HG03280 (cell line): ENCODE results near the gene SNX22.
"Not testable (repeated sequence)": the region's sequence is repeated elsewhere in the genome, so short reads cannot be mapped to it uniquely, and the experiment has no call there.

Experiments
- ATAC-seq: cut with Tn5 transposase; IDR thresholded peaks from one replicate; pipeline ENCODE4 v1.9.1; 2021; ENCODE audit warnings: mild to moderate bottlenecking, moderate library complexity; ENCODE audit not compliant: unreplicated experiment

Gene SNX22

DNA sequence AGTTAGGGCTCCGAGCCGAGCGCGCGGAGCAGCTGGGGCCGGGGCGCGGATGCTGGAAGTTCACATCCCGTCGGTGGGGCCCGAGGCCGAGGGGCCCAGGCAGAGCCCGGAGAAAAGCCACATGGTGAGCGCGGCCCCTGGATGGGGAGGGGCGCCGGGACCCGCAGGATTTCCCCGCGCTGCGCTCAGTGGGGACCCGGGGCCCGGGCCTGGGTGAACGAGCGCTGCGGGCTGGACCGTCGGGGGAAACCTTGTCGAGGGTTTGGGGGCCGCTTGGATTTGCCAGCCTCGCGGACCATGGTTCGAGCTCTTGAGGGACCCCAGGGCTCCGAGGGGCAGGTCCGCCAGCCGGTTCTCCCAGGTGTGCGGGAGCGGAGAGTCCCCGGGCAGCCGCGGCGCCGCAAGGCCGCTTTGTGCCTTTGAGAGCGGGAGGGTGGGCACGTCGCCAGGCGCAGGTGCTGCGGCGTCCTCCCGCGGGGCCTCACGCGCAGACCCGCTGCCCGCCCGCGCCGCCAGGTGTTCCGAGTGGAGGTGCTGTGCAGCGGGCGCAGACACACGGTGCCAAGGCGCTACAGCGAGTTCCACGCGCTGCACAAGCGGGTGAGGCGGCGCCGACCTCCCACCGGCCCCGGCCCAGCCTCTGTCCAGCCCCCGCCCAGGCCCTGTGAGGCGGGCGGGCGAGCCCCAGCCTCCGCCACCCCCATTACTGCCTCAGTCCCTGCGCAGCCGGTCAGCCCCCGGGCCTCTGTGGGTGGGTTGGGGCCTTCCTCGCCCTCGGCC, at the start of gene SNX22:
SNX22 (plus strand) TSS at position 5 of the 780 bp plus-strand sequence; CDS start at position 50, 45 bp downstream.
- peak; percentile 10 for ATAC-seq

DNA sequence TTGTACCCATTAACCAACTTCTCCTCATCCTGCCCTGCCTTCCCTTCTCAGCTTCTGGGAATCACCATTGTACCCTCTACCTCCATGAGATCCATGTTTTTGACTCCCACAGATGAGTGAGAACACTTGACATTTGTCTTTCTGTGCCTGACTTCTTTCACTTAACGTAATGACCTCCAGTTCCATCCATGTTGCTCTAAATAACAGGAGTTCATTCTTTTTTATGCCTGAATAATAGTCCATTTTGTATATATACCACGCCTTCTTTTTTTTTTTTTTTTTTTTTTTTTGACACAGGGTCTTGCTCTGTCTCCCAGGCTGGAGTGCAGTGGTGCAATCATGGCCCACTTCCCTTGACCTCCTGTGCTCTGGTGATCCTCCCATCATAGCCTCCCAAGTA, 49.0 kb upstream of the SNX22 start:
- ATAC-seq: no peak

DNA sequence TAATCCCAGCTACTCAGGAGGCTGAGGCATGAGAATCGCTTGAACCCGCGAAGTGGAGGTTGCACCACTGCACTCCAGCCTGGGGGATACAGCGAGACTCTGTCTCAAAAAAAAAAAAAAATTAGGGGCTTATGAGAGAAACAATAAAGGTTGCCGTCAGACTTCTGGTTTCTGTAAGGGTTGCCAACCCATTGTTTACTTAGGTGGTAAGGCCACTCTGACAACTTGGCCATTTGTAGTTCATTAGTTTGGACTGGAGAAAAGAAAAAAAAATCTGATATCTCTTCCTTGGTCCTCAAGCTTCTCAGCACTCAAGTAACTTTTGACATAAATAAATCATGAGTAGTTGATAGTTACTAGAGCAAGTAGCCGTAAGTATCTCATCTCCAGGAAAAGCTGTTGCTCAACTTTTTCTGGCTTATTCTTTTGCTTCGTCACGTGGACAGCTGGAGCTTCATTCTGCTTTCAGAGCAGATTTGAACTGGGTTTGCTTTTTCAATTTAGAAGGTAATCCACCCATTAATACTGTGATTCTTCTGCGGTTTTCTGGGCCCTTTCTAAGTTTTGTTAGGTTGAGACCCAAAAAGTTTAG, 46.3 kb upstream of the SNX22 start:
- ATAC-seq: no peak

DNA sequence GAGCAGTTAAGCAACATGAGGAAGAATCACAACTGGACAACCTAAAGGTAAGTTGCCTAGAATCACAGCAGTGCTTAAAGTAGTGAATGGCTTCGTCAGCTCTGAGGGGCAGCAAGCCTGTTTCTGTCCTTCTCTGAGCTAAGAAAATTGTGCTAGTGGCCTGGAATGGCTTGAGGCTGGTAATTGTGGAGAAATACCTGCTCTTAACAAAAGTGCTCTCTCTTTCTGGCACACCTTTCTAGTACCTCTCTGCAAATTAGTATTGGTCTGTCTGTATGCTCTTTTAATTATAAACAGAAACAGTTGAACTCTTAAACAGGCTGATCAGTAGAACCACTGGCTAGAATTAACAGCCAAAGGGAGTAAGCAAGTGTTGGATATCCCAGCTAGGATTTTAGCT, 44.2 kb upstream of the SNX22 start:
- no peak for ATAC-seq

DNA sequence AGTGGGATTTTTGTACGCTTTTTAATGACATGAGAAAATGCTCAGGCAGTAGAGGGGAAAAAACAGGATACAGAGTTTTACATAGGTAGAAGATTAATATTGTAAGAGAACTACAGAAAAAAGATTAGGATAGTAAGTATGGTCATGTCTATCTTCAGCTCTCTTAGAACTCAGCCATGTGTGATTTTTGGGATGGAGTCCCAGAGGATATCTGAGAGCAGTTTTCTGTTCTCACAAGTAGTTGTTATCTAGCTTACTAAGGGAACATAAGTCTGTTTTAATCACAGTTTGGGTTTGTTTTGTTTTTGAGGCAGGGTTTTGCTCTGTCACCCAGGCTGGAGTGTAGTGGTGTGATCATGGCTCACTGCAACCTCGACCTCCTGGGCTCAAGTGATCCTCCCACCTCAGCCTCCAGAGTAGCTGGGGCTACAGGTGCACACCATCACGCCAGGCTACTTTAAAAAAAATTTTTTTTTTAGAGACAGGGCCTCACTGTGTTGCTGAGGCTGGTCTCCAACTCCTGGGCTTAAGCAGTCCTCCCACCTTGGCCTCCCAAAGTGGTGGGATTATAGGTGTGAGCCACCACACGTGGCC, 41.3 kb upstream of the SNX22 start:
- not testable (repeated sequence) for ATAC-seq

DNA sequence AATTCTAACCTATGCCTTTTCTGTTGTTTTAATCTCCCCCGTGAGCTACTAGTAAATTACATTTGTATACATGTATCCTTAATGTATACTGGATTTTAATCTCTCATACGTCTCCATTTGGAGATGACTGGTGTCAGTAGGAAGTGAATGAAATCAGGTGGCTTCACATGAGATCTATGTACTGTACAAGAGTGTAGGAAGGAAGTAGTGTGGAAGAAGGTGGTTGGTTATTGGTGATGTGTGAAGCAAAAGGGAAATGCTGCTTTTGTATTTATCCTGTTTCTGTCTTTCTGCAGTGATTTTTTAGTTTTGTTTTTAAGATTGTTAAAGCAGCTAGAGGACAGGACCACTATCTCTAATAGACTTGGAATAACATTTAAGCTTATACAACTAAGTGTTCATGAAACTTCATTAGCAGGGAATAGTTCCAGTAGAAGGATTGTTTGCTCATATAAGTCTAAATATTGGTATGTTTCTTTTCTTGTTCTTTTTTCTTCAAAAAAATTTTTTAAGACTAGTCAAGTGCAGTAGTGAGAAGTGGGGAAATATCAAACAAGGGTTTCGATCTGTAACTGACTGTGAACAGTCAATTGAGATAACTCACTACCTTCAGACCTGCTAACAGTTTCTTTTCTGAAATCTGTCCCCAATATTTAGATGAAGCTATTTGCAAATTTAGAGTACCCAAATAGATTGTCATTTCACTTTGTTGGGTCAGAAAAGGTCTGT, 40.4 kb upstream of the SNX22 start:
- peak; percentile 45 for ATAC-seq

DNA sequence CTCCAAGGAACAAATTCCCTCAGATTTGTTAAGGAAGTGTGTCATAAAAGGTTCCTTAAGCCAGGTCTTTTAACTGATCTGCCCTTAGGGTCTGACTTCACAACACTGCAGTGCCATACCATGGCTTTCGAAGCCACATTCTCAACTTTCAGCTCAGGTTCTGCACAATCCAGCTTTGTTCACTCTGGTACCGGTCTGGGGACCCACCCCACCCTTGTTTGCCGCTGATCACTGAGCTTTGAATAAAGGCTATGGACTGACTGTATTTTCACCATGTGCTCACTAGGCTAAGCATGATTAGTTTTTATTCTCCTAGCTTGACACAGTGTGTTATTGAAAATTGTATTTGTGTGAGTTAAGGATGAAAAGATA, 39.9 kb upstream of the SNX22 start:
- ATAC-seq: no peak

DNA sequence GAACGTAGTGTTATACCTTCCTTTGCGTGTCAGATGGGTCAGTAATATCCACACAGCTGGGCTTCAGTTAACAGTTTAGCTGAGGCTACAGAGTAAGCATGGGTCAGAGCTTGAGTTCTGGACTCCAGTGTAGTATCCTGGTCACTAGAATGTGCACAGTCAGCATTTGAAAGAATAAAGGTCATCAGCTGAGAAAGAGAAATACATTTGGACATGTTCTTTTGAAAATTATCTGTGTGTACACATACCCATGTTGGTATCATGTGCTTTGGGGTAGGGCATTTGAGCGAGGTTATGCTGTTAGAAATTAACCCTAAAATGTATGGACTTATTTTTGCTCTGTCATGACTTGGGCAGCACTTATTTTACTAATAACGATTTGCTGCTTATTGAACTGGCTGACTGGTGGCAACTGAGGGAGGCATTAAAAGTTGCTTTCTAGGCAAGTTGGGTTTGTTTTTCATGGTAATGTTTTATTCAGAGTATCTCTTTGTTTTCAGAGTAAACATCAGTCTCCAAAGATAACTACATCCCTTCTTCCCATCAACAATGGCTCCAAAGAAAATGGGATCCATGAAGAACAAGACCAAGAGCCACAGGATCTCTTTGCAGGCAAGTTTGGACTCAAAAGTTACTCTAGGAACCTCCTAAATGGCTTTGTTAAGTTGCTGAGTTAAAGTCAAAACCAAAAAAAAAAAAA, 39.3 kb upstream of the SNX22 start:
- ATAC-seq: no peak

DNA sequence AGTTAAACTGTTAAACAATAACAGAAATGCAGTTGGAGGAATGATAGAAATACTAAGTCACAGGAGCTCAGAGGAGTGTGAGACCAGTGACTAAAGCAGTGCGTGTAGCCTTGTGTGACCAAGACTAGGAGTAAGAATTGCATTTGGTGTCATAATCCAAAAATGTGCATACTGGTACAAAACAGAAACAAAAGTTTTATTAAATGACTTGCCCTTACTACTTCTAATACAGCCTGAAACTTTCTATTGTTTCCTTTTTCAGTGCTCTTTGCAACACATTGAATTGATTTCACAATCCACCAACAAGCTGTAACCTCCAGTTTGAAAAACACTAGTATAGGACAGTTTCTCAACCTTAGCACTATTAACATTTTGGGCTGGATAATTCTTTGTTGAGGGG, 38.6 kb upstream of the SNX22 start:
- ATAC-seq: no peak

DNA sequence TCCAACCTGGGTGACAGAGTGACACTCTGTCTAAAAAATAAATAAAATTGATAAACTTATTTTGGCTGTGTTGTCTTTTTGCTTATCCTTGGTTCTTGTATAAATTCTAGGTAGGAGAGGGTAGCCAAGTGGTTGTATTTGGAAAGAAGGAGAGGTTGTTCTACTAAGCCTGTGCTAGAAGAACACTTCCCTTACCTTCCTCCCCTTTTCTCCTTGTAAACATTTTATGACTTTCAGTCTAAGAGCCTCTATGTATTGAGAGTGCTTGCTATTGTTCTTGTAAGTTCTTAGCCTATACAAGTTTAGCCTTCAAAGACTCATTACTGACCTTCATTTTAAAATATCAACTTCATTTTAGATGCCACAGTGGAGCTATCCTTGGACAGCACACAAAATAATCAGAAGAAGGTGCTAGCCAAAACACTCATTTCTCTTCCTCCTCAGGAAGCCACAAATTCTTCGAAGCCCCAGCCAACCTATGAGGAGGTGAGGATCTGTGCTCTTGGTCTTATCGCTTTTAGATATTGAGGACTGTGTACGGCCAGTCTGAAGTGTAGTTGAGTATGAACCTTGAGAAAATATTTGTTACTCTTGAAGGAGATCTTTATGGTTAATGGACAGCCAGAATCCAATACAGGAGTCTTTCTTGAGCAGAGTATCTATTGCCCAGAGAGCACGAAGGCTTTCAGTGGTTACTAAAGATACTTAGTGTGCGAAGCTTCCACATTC, 33.6 kb upstream of the SNX22 start:
- ATAC-seq: no peak

DNA sequence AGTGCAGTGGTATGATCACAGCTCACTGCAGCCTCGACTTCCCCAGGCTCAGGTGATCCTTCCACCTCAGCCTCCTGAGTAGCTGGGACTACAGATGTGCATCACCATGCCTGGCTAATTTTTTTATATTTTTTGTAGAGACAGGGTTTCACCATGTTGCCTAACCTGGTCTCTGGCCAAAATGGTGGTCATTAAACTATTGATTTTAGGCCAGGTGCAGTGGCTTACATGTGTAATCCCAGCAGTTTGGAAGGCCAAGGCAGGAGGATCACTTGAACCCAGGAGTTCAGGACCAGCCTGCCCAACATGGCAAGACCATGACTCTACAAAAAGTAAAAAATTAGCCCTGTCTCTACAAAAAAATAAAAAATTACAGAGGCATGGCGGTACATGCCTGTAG, 31.2 kb upstream of the SNX22 start:
- ATAC-seq: not testable (repeated sequence)

DNA sequence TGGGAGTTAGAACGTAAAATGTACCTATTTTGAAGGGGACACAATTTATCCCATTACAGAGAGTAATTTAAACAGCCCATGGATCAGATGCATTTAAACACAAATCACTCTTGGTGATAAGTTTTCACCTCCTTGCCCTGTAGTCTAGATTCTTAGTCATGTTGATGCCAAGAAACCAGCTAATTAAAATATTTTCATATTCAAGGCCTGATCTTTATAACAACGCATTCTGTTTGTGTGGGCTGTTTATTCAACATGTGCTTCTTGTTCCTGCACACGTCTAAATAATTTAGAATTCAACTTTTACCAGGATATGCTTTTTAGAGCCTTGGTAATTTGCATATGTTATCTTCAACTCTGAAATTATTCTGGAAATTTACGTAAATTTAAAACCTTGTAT, 29.9 kb upstream of the SNX22 start:
- ATAC-seq: no peak

DNA sequence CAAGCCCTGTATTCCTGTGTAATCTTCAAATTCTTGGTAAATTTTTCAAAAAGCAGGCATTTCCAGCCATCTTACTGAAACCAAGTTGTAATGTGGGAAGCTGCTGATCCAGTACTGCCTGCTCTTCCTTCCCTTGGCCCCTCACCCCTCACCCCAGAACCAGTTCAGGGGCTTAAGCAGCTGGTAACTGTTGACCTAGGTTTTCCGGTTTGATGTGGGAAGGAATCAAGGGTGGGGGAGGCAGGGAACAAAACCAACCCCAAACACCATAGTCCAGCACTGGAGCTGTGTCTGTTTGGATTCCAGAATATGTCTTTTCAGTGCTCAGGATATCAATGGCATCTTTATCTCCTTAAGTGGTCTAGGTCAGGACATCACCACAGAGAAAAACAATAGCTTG, 29.1 kb upstream of the SNX22 start:
- ATAC-seq: no peak

DNA sequence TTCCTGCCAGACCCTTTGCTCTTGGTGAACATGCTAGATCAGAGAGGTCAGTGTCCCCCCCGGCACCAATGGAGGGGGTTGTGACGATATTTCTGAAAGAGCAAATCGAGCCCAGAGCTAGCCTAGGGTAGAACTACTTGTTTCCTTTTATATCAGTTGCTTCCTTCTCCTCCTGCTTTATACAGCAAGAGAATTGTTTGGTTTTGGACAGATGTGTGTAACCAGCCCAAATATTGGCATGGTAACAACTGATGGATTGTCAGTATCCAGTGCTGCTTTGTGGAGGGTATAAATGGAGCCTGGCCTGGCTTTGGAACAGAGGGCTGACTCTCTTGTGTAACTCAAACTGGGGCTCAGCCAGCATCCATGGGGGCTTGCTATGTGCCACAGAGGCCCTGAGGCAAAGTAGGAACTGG, 28.6 kb upstream of the SNX22 start:
- no peak for ATAC-seq

DNA sequence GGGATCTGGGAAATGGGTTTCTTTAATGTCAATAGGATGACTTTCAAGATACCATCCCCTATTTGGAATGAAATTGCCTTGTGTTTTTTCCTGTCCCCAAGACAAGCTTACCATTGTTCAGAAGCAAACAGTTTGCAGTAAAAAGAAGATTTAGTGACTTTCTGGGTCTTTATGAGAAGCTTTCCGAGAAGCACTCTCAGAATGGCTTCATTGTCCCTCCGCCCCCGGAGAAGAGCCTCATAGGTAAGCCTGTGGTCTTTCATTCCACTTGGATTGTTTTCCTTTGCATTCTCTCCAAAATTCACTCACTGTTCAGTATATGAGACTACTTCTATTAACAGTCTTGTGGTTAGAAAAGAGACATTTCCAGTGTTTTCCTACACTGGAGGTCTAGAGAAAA, 25.6 kb upstream of the SNX22 start:
- no peak for ATAC-seq

DNA sequence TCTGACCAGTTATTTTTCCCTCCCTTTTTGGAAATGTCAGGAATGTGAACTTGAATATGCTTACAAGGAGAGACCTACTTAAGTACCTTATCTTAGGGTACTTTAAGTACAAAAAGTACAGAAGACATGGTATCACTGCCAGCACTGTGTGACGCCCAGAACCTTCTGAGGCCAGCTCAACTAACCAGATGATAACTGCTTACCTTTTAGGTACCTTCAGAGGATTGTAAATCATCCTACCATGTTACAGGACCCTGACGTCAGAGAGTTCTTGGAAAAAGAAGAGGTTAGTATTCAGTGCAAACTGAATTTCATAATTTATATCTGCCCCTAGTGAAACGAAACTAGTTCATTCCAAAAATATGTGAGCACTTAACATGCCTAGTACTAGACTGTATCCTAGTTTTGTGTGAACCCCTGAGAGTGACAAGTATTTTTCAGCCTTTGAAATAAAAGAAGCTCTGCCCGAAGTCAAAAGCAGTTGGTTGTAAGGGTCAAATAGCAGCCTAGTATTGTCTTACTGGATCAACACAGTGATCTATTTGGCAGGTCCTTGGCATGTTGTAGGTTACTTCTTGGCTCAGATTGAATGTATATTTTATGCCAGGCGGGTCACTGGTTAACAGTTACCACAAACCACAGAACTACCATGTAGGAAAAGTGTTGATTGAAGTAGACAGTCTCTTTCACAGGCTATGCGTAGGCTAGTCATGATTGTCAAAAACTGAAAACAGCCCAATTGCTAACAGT, 23.8 kb upstream of the SNX22 start:
- no peak for ATAC-seq

DNA sequence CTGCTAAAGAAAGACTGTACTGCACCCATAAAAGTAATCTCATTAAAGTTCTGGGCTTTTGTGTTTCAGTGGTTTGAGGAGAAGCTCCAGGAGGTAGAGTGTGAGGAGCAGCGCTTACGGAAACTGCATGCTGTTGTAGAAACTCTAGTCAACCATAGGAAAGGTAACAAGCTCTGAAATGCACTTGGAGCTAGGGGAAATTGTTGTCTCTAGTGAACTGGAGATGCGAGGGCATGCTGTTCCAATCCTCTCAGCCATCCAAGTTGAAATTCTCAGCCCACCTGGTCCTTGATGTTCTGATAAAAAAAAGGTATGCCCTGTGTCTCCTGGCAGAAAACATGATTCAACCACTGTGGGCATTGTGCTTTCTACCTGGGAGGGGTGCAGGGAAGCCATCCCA, 21.4 kb upstream of the SNX22 start:
- ATAC-seq: no peak

DNA sequence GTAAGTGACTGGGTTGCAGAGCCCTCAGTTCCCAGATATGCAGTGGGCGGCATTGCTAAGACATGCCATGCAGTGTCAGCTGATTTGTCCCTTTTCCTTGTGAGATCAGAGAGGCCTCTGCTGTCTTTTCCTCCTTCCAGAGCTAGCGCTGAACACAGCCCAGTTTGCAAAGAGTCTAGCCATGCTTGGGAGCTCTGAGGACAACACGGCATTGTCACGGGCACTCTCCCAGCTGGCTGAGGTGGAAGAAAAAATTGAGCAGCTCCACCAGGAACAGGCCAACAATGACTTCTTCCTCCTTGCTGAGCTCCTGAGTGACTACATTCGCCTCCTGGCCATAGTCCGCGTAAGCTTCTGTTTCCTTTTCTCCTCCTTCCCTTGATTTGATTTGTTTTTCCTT, 20.0 kb upstream of the SNX22 start:
- no peak for ATAC-seq

DNA sequence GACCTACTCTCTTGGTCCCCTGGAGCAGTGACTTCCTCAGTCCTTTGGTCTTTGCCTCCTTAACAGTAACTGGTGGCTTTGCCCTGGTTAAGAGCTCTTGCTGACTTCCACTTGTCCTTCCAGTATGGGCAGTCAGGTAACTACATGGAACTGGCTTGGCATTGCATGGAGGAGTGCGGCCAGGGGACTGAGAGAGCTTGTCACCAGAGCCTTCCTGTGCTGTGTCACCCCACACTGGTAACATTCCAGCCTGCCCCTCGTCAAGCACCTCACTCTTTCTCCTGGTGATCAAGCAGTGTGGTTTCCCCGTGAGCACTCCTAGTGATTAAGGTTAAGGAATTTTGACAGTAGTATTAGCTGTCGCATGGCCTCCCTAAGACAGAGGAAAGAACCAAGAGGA, 19.3 kb upstream of the SNX22 start:
- no peak for ATAC-seq
